WERI-Rb-1 (cell line): ENCODE measurements around the gene KLHL40.

Source experiments
- DNase-seq: peaks from one replicate; pipeline ENCODE4 v3.0.0-alpha.2; 2020
- H3K27ac ChIP-seq: fragments of 250-450 bp; sonication (Bioruptor Pico); 2 replicates; pipeline ENCODE4 v1.5.1; 2020; ENCODE audit warnings: mild to moderate bottlenecking, moderate library complexity
- H3K27me3 ChIP-seq: fragments of 250-450 bp; sonication (Bioruptor Pico); 2 replicates; pipeline ENCODE4 v1.5.1; 2021; ENCODE audit warnings: mild to moderate bottlenecking, low read depth, moderate library complexity; ENCODE audit not compliant: insufficient read depth, severe bottlenecking
- H3K36me3 ChIP-seq: fragments of 250-450 bp; sonication (Bioruptor Pico); 2 replicates; pipeline ENCODE4 v1.5.1; 2020; ENCODE audit warnings: mild to moderate bottlenecking, moderate library complexity
- H3K4me3 ChIP-seq: 2 replicates; pipeline ENCODE4 v1.5.1; 2011; ENCODE audit warnings: low read depth, mild to moderate bottlenecking, control low read depth, low read length
- H3K9me3 ChIP-seq: fragments of 250-450 bp; sonication (Bioruptor Pico); 2 replicates; pipeline ENCODE4 v1.5.1; 2021; ENCODE audit warnings: mild to moderate bottlenecking, moderate library complexity; ENCODE audit not compliant: severe bottlenecking
- TF ChIP-seq, protein P1 (sequence below): IDR thresholded peaks from 2 replicates; pipeline ENCODE4 v1.5.1; 2011; ENCODE audit warnings: low read depth, mild to moderate bottlenecking, control low read depth, inconsistent platforms, low read length

The KLHL40 gene, protein sequence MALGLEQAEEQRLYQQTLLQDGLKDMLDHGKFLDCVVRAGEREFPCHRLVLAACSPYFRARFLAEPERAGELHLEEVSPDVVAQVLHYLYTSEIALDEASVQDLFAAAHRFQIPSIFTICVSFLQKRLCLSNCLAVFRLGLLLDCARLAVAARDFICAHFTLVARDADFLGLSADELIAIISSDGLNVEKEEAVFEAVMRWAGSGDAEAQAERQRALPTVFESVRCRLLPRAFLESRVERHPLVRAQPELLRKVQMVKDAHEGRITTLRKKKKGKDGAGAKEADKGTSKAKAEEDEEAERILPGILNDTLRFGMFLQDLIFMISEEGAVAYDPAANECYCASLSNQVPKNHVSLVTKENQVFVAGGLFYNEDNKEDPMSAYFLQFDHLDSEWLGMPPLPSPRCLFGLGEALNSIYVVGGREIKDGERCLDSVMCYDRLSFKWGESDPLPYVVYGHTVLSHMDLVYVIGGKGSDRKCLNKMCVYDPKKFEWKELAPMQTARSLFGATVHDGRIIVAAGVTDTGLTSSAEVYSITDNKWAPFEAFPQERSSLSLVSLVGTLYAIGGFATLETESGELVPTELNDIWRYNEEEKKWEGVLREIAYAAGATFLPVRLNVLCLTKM

DNA sequence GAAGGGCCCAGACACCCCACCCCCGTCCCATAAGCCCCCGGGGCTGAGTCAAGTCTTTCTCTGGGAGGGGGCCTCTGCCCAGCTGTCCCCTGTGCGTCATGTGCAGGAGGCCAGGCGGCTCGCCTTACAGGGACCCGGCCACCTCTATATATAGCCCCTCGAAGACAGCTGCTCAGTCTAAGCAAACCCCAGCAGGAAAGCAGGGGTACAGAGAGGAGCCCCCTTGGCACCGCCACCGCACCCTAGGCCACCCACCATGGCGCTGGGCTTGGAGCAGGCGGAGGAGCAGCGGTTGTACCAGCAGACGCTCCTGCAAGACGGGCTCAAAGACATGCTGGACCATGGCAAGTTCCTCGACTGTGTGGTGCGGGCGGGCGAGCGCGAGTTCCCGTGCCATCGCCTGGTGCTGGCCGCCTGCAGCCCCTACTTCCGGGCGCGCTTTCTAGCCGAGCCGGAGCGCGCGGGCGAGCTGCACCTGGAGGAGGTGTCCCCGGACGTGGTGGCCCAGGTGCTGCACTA lies at the start of gene KLHL40:
Gene KLHL40, plus strand, starts transcription at position 175 of the 519 bp plus-strand sequence. Its CDS starts 82 bp downstream, at position 257.
- H3K36me3 ChIP-seq: no peaks in the 10 kb centered on the region
- no peak within 1 kb of the TSS for H3K27ac ChIP-seq
- TF ChIP-seq, protein P1, sequence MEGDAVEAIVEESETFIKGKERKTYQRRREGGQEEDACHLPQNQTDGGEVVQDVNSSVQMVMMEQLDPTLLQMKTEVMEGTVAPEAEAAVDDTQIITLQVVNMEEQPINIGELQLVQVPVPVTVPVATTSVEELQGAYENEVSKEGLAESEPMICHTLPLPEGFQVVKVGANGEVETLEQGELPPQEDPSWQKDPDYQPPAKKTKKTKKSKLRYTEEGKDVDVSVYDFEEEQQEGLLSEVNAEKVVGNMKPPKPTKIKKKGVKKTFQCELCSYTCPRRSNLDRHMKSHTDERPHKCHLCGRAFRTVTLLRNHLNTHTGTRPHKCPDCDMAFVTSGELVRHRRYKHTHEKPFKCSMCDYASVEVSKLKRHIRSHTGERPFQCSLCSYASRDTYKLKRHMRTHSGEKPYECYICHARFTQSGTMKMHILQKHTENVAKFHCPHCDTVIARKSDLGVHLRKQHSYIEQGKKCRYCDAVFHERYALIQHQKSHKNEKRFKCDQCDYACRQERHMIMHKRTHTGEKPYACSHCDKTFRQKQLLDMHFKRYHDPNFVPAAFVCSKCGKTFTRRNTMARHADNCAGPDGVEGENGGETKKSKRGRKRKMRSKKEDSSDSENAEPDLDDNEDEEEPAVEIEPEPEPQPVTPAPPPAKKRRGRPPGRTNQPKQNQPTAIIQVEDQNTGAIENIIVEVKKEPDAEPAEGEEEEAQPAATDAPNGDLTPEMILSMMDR: no peak
- H3K27me3 ChIP-seq: no peaks in the 10 kb centered on the region
- no peaks in the 10 kb centered on the region for H3K9me3 ChIP-seq
- peak; percentile 5 for DNase-seq
- H3K4me3 ChIP-seq: no peak within 1 kb of the TSS

DNA sequence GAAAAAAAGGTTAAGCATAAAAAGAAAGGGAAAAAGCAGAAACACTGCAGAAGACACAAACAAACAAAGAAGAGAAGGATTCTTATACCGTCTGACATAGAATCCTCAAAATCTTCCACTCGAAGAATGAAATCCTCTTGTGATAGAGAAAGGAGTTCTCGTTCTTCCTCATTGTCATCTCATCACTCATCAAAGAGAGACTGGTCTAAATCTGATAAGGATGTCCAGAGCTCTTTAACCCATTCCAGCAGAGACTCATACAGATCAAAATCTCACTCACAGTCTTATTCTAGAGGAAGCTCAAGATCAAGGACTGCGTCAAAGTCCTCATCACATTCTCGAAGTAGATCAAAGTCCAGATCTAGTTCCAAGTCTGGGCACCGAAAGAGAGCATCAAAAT lies 48.3 kb upstream of the KLHL40 start:
- no peak overlapping the region for H3K4me3 ChIP-seq
- TF ChIP-seq, protein P1: no peak
- no peak for DNase-seq
- no peaks in the 10 kb centered on the region for H3K27me3 ChIP-seq
- H3K36me3 ChIP-seq: peaks cover 95% of the 10 kb centered on the region
- no peak overlapping the region for H3K27ac ChIP-seq
- H3K9me3 ChIP-seq: no peaks in the 10 kb centered on the region

DNA sequence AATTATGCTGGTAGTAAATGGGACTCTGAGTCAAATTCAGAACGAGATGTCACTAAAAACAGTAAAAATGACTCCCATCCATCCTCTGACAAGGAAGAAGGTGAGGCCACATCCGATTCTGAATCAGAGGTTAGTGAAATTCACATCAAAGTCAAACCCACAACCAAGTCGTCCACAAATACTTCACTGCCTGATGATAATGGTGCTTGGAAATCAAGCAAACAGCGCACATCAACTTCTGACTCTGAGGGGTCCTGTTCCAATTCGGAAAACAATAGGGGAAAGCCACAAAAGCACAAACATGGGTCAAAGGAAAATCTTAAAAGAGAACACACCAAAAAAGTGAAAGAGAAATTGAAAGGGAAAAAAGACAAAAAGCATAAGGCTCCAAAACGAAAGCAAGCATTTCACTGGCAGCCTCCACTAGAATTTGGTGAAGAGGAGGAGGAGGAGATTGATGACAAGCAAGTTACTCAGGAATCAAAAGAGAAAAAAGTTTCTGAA lies 46.9 kb upstream of the KLHL40 start:
- DNase-seq: no peak
- Histone ChIP-seq H3K27ac (no peak overlapping the region), H3K4me3 (no peak overlapping the region), H3K9me3 (no peaks in the 10 kb centered on the region), H3K36me3 (peaks cover 95% of the 10 kb centered on the region), H3K27me3 (no peaks in the 10 kb centered on the region)
- TF ChIP-seq, protein P1: no peak

DNA sequence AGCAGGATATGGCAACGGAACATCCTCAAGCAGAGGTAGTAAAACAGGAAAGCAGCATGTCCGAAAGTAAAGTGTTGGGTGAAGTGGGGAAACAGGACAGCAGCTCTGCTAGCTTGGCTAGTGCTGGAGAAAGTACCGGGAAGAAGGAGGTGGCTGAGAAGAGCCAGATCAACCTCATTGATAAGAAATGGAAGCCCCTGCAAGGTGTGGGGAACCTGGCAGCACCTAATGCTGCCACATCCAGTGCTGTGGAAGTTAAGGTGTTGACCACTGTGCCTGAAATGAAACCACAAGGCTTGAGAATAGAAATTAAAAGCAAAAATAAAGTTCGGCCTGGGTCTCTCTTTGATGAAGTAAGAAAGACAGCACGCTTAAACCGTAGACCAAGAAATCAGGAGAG lies 46.1 kb upstream of the KLHL40 start:
- no peak for DNase-seq
- H3K9me3 ChIP-seq: no peaks in the 10 kb centered on the region
- no peak overlapping the region for H3K4me3 ChIP-seq
- H3K27ac ChIP-seq: no peak overlapping the region
- no peaks in the 10 kb centered on the region for H3K27me3 ChIP-seq
- peaks cover 95% of the 10 kb centered on the region for H3K36me3 ChIP-seq
- TF ChIP-seq, protein P1: no peak

DNA sequence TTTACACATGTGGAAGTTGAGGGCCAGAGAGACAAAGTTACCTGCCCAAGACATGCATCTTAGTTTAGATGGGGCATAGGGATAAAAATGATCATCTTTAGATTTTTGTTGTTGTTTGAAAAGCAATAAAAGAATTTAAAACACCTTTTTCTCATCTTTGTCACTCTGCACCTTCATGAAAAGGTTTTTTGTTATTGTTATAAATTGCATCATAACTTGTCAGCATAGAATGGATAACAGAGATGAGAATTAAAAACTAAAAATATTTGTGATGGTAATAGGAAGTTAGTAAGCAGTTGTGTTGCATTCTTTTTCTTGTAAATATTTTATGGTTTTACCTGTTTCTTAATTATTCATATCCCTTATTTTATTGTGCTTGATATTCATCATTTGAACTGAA lies 45.2 kb upstream of the KLHL40 start:
- Histone ChIP-seq H3K9me3 (no peaks in the 10 kb centered on the region), H3K27ac (no peak overlapping the region), H3K36me3 (peaks cover 97% of the 10 kb centered on the region), H3K4me3 (no peak overlapping the region), H3K27me3 (no peaks in the 10 kb centered on the region)
- no peak for DNase-seq
- TF ChIP-seq, protein P1: no peak
